Keratinocyte (primary cell): ENCODE measurements around the gene GALNT6. TPM values are rescaled to one million over a fixed set of nuclear protein-coding genes. Genes with fewer than 3 reads are reported as not detected.

Experiments
- DNase-seq: peaks from one replicate; pipeline ENCODE4 v3.0.0-alpha.2; 2011; ENCODE audit warnings: low read depth, missing footprints, low spot score
- FAIRE-seq: peaks from 2 replicates; lab custom pipeline; 2011; peaks lifted over from hg19 to GRCh38; lab: Jason Lieb, UNC
- H2AFZ ChIP-seq: 2 replicates; pipeline ENCODE4 v1.6.0; 2012; ENCODE audit warnings: low read length, control low read depth, inconsistent platforms; ENCODE audit not compliant: control insufficient read depth
- H3K27ac ChIP-seq: 2 replicates; pipeline ENCODE4 v1.5.1; 2011; ENCODE audit warnings: low read length; ENCODE audit not compliant: control insufficient read depth, insufficient read depth
- H3K27me3 ChIP-seq: 3 replicates; pipeline ENCODE4 v1.6.0; 2011; ENCODE audit warnings: low read length; ENCODE audit not compliant: control insufficient read depth, insufficient read depth; ENCODE audit errors: extremely low read depth
- H3K36me3 ChIP-seq, 2 experiments: 2 replicates in 1 of 2; 3 replicates in 1 of 2; pipeline ENCODE4 v1.5.1; 2011; ENCODE audit warnings: low read length in 2 of 2, mild to moderate bottlenecking in 1 of 2; ENCODE audit not compliant: control insufficient read depth in 2 of 2, insufficient read depth in 2 of 2; ENCODE audit errors: extremely low read depth in 1 of 2
- H3K4me1 ChIP-seq: 3 replicates; pipeline ENCODE4 v1.5.1; 2011; ENCODE audit warnings: low read length; ENCODE audit not compliant: control insufficient read depth, insufficient read depth; ENCODE audit errors: extremely low read depth
- H3K4me2 ChIP-seq: 3 replicates; pipeline ENCODE4 v1.6.0; 2011; ENCODE audit warnings: low read depth, low read length; ENCODE audit not compliant: control insufficient read depth, insufficient read depth; ENCODE audit errors: extremely low read depth
- H3K4me3 ChIP-seq, 3 experiments: fragments of 200-600 bp in 1 of 3; sonication (generic) in 1 of 3; 2 replicates in 2 of 3; 3 replicates in 1 of 3; pipeline ENCODE4 v1.5.1; 2011 to 2016; ENCODE audit warnings: low read length in 3 of 3, mild to moderate bottlenecking in 3 of 3, control low read depth in 2 of 3, inconsistent platforms in 1 of 3, low read depth in 1 of 3, mixed read lengths in 1 of 3, mixed run types in 1 of 3, moderate library complexity in 1 of 3; ENCODE audit not compliant: control insufficient read depth in 2 of 3, insufficient read depth in 2 of 3; ENCODE audit errors: extremely low read depth in 1 of 3
- H3K79me2 ChIP-seq: 2 replicates; pipeline ENCODE4 v1.6.0; 2012; ENCODE audit warnings: low read length; ENCODE audit not compliant: control insufficient read depth, insufficient read depth
- H3K9ac ChIP-seq: 3 replicates; pipeline ENCODE4 v1.6.0; 2011; ENCODE audit warnings: low read length; ENCODE audit not compliant: control insufficient read depth, insufficient read depth; ENCODE audit errors: extremely low read depth
- H3K9me1 ChIP-seq: 3 replicates; pipeline ENCODE4 v1.6.0; 2011; ENCODE audit warnings: low read length; ENCODE audit not compliant: control insufficient read depth, insufficient read depth; ENCODE audit errors: extremely low read depth
- H3K9me3 ChIP-seq: 2 replicates; pipeline ENCODE4 v1.5.1; 2012; ENCODE audit warnings: low read depth, low read length; ENCODE audit not compliant: control insufficient read depth
- H4K20me1 ChIP-seq: 3 replicates; pipeline ENCODE4 v1.6.0; 2011; ENCODE audit warnings: low read length; ENCODE audit not compliant: control insufficient read depth, insufficient read depth; ENCODE audit errors: extremely low read depth
- EZH2 ChIP-seq: IDR thresholded peaks from one replicate; pipeline ENCODE4 v1.6.1; 2012; ENCODE audit warnings: inconsistent platforms, mild to moderate bottlenecking, low read length, moderate library complexity
- dilution Hi-C: fragments of 300-500 bp; cut with MboI; formaldehyde crosslinking; loops from one replicate; pipeline ENCODE4 v1.7.0; 2020; ENCODE audit warnings: low sequenced_read_pairs; ENCODE audit not compliant: extremely low pct_ligation_motif_present
- polyA plus RNA-seq, 5 experiments: library from polyadenylated mRNA; depleted of rRNA in 3 of 5; stranded (reverse) in 3 of 5; stranded (forward) in 1 of 5; unstranded in 1 of 5; fragments of >200 nt; gene quantifications; 1 replicate in 1 of 5; 2 replicates in 3 of 5; 3 replicates in 1 of 5; pipeline versions ENCODE4 v1.2.1 to v1.2.3, GENCODE V29; 2011 to 2012; ENCODE audit warnings: missing spikeins in 2 of 5, low read depth in 1 of 5, low replicate concordance in 1 of 5
- TF ChIP-seq, protein P1 (sequence below), 3 experiments: IDR thresholded peaks in 1 of 3; conservative IDR thresholded peaks in 1 of 3; optimal IDR thresholded peaks in 1 of 3; 2 replicates in 2 of 3; 3 replicates in 1 of 3; pipeline versions ENCODE3 to v1.5.1; 2011; ENCODE audit warnings: low read length in 3 of 3, mild to moderate bottlenecking in 3 of 3, moderate library complexity in 2 of 3, control low read depth in 1 of 3, inconsistent platforms in 1 of 3; ENCODE audit not compliant: insufficient read depth in 2 of 3; ENCODE audit errors: extremely low read depth in 1 of 3

Gene GALNT6
- polyA plus RNA-seq, 1 donor (not counting 4 experiments of a cell fraction or from before 2014, with no cell fraction given): 42.7 TPM

DNA sequence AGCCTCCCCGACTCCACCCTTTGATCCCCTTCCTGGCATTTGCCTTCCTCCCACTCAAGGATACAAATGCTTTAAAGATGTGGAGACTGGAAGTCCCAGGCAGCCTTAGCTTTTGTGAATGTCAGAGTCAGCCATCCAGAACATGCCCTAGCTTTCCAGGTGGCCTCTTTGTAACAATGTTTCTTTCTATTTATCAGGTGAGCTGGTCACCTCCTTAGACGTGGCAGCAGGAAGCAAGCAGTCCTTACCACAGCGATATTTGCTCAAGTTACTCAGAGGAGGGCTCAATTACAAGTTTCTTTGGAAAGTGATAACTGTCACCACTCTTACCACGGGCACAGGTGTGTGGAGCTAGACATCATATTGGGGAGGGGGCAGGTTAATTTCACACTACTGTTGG lies 4.9 kb downstream of the GALNT6 start:
- dilution Hi-C loops: no loop called here
- DNase-seq: no peak
- peaks cover 49% of the 10 kb centered on the region for H3K4me1 ChIP-seq

DNA sequence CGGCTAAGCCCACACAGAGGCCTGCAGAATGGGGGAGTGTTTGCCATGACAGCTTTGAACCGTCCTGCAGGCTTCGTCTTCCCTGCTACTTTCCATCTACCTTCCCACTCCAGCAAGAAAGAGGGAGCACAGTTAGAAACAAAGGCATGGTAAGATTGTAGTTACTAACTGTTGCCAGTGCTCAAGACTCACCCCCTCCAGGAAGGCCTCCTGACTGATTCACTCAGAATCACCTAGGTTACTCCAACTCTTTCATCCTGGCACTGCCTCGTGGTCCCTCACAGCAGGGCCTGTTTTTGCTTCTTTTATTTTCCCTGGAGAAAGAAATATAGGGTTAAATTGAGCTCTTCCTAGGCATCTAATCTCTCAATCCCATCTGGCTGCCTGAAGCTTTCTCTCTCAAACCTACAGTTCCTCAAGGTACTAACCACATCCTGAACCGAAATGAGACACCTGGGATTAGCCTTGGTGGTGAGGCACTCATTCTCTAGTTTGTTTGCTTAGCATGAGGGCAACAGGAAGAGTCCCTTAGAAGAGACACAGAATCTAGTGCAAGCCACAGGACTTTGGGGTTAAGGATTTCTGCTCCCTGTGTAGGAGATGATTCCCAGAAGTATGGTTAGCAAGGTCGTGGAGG lies 7.8 kb downstream of the GALNT6 start:
- no peaks in the 10 kb centered on the region for H4K20me1 ChIP-seq
- FAIRE-seq (peak; percentile 46), DNase-seq (no peak)
- H3K4me2 ChIP-seq: no peak overlapping the region
- H3K9me3 ChIP-seq: no peaks in the 10 kb centered on the region
- H3K79me2 ChIP-seq: peaks cover 9% of the 10 kb centered on the region
- H3K9me1 ChIP-seq: peaks cover 1% of the 10 kb centered on the region
- H2AFZ ChIP-seq: no peak overlapping the region
- peaks cover 27 to 34% of the 10 kb centered on the region in 2 experiments for H3K36me3 ChIP-seq
- peaks cover 26% of the 10 kb centered on the region for H3K4me1 ChIP-seq
- dilution Hi-C loops: no loop called here
- H3K27me3 ChIP-seq: no peaks in the 10 kb centered on the region
- no peak overlapping the region for H3K4me3 ChIP-seq
- no peak overlapping the region for H3K9ac ChIP-seq
- H3K27ac ChIP-seq: no peak overlapping the region
- TF ChIP-seq, protein P1, sequence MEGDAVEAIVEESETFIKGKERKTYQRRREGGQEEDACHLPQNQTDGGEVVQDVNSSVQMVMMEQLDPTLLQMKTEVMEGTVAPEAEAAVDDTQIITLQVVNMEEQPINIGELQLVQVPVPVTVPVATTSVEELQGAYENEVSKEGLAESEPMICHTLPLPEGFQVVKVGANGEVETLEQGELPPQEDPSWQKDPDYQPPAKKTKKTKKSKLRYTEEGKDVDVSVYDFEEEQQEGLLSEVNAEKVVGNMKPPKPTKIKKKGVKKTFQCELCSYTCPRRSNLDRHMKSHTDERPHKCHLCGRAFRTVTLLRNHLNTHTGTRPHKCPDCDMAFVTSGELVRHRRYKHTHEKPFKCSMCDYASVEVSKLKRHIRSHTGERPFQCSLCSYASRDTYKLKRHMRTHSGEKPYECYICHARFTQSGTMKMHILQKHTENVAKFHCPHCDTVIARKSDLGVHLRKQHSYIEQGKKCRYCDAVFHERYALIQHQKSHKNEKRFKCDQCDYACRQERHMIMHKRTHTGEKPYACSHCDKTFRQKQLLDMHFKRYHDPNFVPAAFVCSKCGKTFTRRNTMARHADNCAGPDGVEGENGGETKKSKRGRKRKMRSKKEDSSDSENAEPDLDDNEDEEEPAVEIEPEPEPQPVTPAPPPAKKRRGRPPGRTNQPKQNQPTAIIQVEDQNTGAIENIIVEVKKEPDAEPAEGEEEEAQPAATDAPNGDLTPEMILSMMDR (optimal IDR thresholded peaks at IDR 0.05 in 1 of 3, IDR thresholded peaks at IDR 0.05 in 1 of 3, conservative IDR thresholded peaks at IDR 0.05 in 1 of 3; ENCODE audit: extremely low read depth in 1 of 3, insufficient read depth in 2 of 3, low read length in 3 of 3): no peak
- no peak for TF ChIP-seq EZH2

More for the DNA sequence above, 4.9 kb downstream of the GALNT6 start:
- H3K4me2 ChIP-seq: no peak overlapping the region
- no peak overlapping the region for H2AFZ ChIP-seq
- H3K9ac ChIP-seq: no peak overlapping the region
- FAIRE-seq: no peak
- no peak overlapping the region for H3K27ac ChIP-seq
- peaks cover 10% of the 10 kb centered on the region for H3K79me2 ChIP-seq
- no peak for TF ChIP-seq EZH2
- TF ChIP-seq, protein P1 (optimal IDR thresholded peaks at IDR 0.05 in 1 of 3, IDR thresholded peaks at IDR 0.05 in 1 of 3, conservative IDR thresholded peaks at IDR 0.05 in 1 of 3; ENCODE audit: extremely low read depth in 1 of 3, insufficient read depth in 2 of 3, low read length in 3 of 3): no peak
- no peaks in the 10 kb centered on the region for H4K20me1 ChIP-seq
- peaks cover 4% of the 10 kb centered on the region for H3K9me1 ChIP-seq
- no peaks in the 10 kb centered on the region for H3K27me3 ChIP-seq
- no peak overlapping the region for H3K4me3 ChIP-seq
- H3K36me3 ChIP-seq: peaks cover 15 to 27% of the 10 kb centered on the region in 2 experiments
- H3K9me3 ChIP-seq: no peaks in the 10 kb centered on the region
